Panc1 (cell line): ENCODE measurements around the gene C1orf159. TPM values are rescaled to one million over a fixed set of nuclear protein-coding genes. Genes with fewer than 3 reads are reported as not detected.

ENCODE experiments used
- ATAC-seq: fragments of 200-7000 bp; cut with Tn5 transposase; 2 replicates; pipeline ENCODE4 v1.9.1; 2020; ENCODE audit warnings: mild to moderate bottlenecking, moderate library complexity
- BruUV-seq: library from RNA; stranded (reverse); fragments of 400-500 nt; replicated peaks from 2 replicates; lab custom pipeline; 2021; lab: Mats Ljungman, UMichigan
- CTCF ChIA-PET: fragments of 300-600 bp; sonication (Branson Sonifier 250); formaldehyde crosslinking; loops from one replicate; lab custom pipeline; 2022; ENCODE audit warnings: antibody characterized with exemption; lab: Charles Lee
- POLR2A ChIA-PET: fragments of 300-600 bp; sonication (Branson Sonifier 250); formaldehyde crosslinking; loops from one replicate; lab custom pipeline; 2022; ENCODE audit warnings: antibody characterized with exemption; lab: Charles Lee
- DNase-seq: peaks from one replicate; pipeline ENCODE4 v3.0.0-alpha.2; 2010; ENCODE audit warnings: low read depth, low spot score
- H3K27ac ChIP-seq: 2 replicates; pipeline ENCODE4 v1.5.1; 2011; ENCODE audit warnings: mild to moderate bottlenecking, low read length, inconsistent platforms
- H3K27me3 ChIP-seq: fragments of 200-500 bp; sonication (Bioruptor generic); 2 replicates; pipeline ENCODE4 v1.6.0; 2014; ENCODE audit warnings: low read length, inconsistent platforms; ENCODE audit not compliant: control insufficient read depth, insufficient read depth
- H3K36me3 ChIP-seq: fragments of 200-500 bp; sonication (Bioruptor generic); 2 replicates; pipeline ENCODE4 v1.5.1; 2014; ENCODE audit warnings: inconsistent platforms, mild to moderate bottlenecking, low read length, moderate library complexity; ENCODE audit not compliant: control insufficient read depth, insufficient read depth
- H3K4me1 ChIP-seq: 2 replicates; pipeline ENCODE4 v1.5.1; 2011; ENCODE audit warnings: inconsistent platforms, mild to moderate bottlenecking, low read length, moderate library complexity; ENCODE audit not compliant: control insufficient read depth, insufficient read depth
- H3K4me3 ChIP-seq, 2 experiments: 2 replicates each; pipeline ENCODE4 v1.5.1; 2011 to 2012; ENCODE audit warnings: low read depth in 2 of 2, low read length in 2 of 2, mild to moderate bottlenecking in 2 of 2, inconsistent platforms in 1 of 2, moderate library complexity in 1 of 2
- H3K9me3 ChIP-seq: fragments of 200-500 bp; sonication (Bioruptor generic); 2 replicates; pipeline ENCODE4 v1.5.1; 2014; ENCODE audit warnings: low read depth, mild to moderate bottlenecking, inconsistent platforms, low read length, moderate library complexity; ENCODE audit not compliant: control insufficient read depth, insufficient read depth
- POLR2AphosphoS5 ChIP-seq: IDR thresholded peaks from 2 replicates; pipeline ENCODE4 v1.6.1; 2012; ENCODE audit warnings: mild to moderate bottlenecking, low read depth, low read length, moderate library complexity
- REST ChIP-seq, 2 experiments: IDR thresholded peaks; 2 replicates each; pipeline ENCODE4 v1.6.1; 2011 to 2012; ENCODE audit warnings: low read depth in 2 of 2, control low read depth in 1 of 2, low read length in 1 of 2, mild to moderate bottlenecking in 1 of 2, moderate library complexity in 1 of 2; ENCODE audit not compliant: insufficient read depth in 1 of 2
- SIN3A ChIP-seq: IDR thresholded peaks from 2 replicates; pipeline ENCODE4 v1.6.1; 2012; ENCODE audit warnings: low read depth, mild to moderate bottlenecking, low read length, moderate library complexity, borderline replicate concordance; ENCODE audit not compliant: insufficient read depth
- TCF7L2 ChIP-seq: IDR thresholded peaks from 2 replicates; pipeline ENCODE4 v1.6.1; 2011; ENCODE audit warnings: mild to moderate bottlenecking, low read depth, low read length, inconsistent platforms
- in situ Hi-C: cut with HindIII; loops from 2 replicates; pipeline ENCODE4 v1.10.0; 2016; ENCODE audit warnings: low sequenced_read_pairs, low pct_unique_long_range_greater_than_20kb
- intact Hi-C: fragments of 100-400 bp; cut with micrococcal nuclease; formaldehyde crosslinking; loops from one replicate; pipeline ENCODE4 v1.10.0; 2022; ENCODE audit not compliant: unreplicated experiment
- total RNA-seq: library from RNA; stranded (reverse); gene quantifications from one replicate; pipeline ENCODE4 v1.2.1, GENCODE V29; 2021; ENCODE audit not compliant: unreplicated experiment
- TF ChIP-seq, protein P1 (sequence below): fragments of 450-650 bp; IDR thresholded peaks from 2 replicates; pipeline ENCODE4 v1.5.1; 2017; ENCODE audit warnings: mild to moderate bottlenecking

The C1orf159 gene
- total RNA-seq, 1 experiment from 2014 or later: 28.8 TPM

GRCh38 chr1:1127551-1128451 lies 11.9 kb upstream of the C1orf159 start:
- no peak for TF ChIP-seq SIN3A
- TF ChIP-seq POLR2AphosphoS5: no peak
- no peak for TF ChIP-seq REST (IDR thresholded peaks at IDR 0.05; ENCODE audit: insufficient read depth in 1 of 2, low read depth in 2 of 2, low read length in 1 of 2)
- TF ChIP-seq, protein P1, sequence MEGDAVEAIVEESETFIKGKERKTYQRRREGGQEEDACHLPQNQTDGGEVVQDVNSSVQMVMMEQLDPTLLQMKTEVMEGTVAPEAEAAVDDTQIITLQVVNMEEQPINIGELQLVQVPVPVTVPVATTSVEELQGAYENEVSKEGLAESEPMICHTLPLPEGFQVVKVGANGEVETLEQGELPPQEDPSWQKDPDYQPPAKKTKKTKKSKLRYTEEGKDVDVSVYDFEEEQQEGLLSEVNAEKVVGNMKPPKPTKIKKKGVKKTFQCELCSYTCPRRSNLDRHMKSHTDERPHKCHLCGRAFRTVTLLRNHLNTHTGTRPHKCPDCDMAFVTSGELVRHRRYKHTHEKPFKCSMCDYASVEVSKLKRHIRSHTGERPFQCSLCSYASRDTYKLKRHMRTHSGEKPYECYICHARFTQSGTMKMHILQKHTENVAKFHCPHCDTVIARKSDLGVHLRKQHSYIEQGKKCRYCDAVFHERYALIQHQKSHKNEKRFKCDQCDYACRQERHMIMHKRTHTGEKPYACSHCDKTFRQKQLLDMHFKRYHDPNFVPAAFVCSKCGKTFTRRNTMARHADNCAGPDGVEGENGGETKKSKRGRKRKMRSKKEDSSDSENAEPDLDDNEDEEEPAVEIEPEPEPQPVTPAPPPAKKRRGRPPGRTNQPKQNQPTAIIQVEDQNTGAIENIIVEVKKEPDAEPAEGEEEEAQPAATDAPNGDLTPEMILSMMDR: no peak
- no peak for TF ChIP-seq TCF7L2
- H3K4me3 ChIP-seq: no peak overlapping the region
- H3K9me3 ChIP-seq: no peaks in the 10 kb centered on the region
- no peak for DNase-seq
- H3K27me3 ChIP-seq: no peaks in the 10 kb centered on the region
- no peak for ATAC-seq
- CTCF ChIA-PET: no interaction called here
- intact Hi-C loops: loop anchor here (10.0 kb wide), 1 partner anchor 57 kb away; no protein-coding TSS in a partner anchor
- H3K4me1 ChIP-seq: peaks cover 5% of the 10 kb centered on the region; the same call in 1 of the 2 replicates
- BruUV-seq: no TSS peak
- H3K36me3 ChIP-seq: no peaks in the 10 kb centered on the region
- H3K27ac ChIP-seq: no peak overlapping the region
- POLR2A ChIA-PET: interaction anchor here (0.7 kb wide), 1 partner anchor 161 kb away, joined by 5 read pairs; no protein-coding TSS in a partner anchor
- in situ Hi-C loops: no loop called here

GRCh38 chr1:1125945-1126344 lies 10.1 kb upstream of the C1orf159 start:
- in situ Hi-C loops (no loop called here), intact Hi-C loops (loop anchor here (10.0 kb wide), 1 partner anchor 59 kb away; no protein-coding TSS in a partner anchor)

More at GRCh38 chr1:1125945-1126344, 10.1 kb upstream of the C1orf159 start:
- CTCF ChIA-PET: no interaction called here
- no peaks in the 10 kb centered on the region for H3K9me3 ChIP-seq
- H3K4me1 ChIP-seq: peaks cover 13% of the 10 kb centered on the region
- no peak overlapping the region for H3K4me3 ChIP-seq
- POLR2A ChIA-PET: interaction anchor here (0.6 kb wide), 2 partner anchors 89 to 104 kb away, joined by 3 to 6 read pairs; no protein-coding TSS in a partner anchor
- DNase-seq (no peak), ATAC-seq (no peak)
- no peaks in the 10 kb centered on the region for H3K36me3 ChIP-seq
- TF ChIP-seq, protein P1: no peak
- no peak for TF ChIP-seq REST (IDR thresholded peaks at IDR 0.05; ENCODE audit: insufficient read depth in 1 of 2, low read depth in 2 of 2, low read length in 1 of 2)
- TF ChIP-seq POLR2AphosphoS5: no peak
- TF ChIP-seq TCF7L2: no peak
- TF ChIP-seq SIN3A: no peak
- H3K27ac ChIP-seq: no peak overlapping the region
- no TSS peak for BruUV-seq
- no peaks in the 10 kb centered on the region for H3K27me3 ChIP-seq
